Endothelial cell of hepatic sinusoid (primary cell): ENCODE results near the gene CCSER2.
"Not testable (repeated sequence)": the region's sequence is repeated elsewhere in the genome, so short reads cannot be mapped to it uniquely, and the experiment has no call there.

ENCODE experiments used
- in situ Hi-C: cut with HindIII; loops from 2 replicates; pipeline ENCODE4 v1.10.0; 2017; ENCODE audit warnings: low sequenced_read_pairs

CCSER2 gene

DNA sequence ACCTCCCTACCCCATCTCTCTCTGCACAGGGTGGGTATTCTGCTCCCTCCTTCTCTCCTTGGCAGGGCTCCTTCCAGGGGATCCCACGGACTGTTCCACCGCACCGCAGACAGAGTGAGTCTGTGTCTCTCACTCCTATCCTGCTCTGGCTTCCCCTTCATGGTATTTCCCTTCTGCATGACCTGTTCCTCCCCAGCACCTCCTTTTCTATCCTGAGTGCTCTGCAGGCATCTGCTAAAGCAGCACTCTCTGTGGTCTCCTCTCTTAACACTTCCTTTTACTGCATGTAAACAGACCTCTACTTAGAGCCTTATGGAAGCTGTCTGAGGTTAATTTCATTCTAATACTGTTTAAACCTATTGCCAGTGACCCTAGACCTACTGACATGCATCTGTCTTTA is 171.5 kb downstream of the CCSER2 start:
- in situ Hi-C loops: no loop called here

DNA sequence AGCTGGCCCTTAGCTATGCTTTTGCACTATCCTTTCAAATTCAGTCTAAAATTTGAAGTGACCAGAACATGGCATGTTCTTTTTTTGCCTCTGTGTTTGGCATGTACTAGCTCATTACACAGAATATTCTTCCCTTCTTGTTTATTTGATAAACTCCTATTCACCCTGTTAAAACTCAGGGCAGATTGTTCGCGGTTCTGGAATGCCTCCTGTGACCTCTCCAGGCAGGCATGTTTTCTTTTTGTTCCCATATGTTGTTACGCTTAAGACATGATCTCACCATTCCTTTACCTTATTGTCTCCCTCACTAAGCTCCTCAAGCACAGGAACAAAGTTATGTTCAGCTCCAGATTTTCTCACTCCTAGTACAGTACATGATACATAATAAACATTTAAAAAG is 181.7 kb downstream of the CCSER2 start:
- in situ Hi-C loops: loop anchor here (5.0 kb wide), 1 partner anchor 83 kb away; no protein-coding TSS in a partner anchor

DNA sequence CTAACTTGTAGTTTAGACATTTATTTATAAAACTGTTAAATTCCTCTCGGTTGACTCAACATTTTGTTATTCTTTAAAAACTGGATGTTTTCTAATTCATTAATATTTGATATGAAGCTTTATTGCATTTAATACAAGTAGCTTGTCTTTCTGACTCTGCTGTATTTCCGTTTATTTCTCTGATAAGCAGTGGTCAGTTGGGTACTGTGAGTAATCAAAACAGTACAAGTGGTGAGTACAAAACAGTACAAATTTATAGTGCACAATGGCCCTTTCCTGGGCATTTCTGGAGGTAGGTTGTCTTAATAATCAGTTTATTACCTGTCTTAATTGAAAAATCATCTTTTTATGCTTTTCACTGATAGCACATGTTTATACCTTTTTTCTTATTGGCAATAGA is 182.7 kb downstream of the CCSER2 start:
- in situ Hi-C loops: loop anchor here (5.0 kb wide), 1 partner anchor 84 kb away; no protein-coding TSS in a partner anchor

DNA sequence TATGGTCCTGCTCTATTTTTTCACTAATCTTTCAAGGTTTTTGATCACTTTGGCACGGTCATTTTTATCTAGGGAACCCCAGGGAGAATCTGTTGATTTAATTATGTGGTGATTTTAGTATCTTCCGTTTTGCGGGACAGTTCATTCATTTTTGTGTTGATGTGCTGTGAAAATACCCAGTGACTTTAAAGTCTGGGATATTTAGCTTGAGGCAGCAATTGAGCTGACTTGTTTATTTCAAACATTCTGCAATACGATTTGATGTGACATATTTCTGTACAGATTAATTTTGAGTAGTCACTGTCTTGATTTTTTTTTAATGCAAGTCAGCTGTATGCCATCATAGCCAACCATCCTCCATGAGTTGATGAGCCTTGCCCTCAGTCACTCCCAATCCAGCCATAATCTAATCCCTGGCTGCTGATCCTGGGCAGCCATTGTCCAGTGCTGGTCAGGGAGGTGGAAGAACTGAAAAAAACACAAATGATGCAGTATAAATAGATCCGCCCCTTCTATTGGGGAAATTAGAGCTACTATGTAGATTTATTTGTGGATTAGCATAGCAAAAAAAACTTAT is 183.4 kb downstream of the CCSER2 start:
- in situ Hi-C loops: loop anchor here (5.0 kb wide), 1 partner anchor 84 kb away; no protein-coding TSS in a partner anchor

DNA sequence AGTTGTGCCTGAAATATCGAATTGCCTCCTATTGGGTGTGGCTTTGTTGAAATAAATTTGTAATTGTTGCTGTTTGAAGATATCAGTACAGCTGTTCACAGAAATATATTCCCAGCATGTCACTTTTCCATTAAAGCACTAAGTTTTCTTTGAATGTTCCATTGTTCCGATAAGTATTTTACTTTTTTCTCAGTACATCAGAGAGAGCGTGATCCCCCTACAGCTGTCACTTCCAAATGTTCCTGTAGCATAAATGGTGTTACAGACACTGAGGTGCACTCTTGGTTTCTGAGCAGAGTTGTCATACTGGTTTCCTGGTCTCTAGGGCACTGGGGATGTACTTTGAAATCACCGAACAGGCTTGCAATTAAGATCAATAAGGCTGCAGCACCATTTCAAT is 189.2 kb downstream of the CCSER2 start:
- in situ Hi-C loops: no loop called here

DNA sequence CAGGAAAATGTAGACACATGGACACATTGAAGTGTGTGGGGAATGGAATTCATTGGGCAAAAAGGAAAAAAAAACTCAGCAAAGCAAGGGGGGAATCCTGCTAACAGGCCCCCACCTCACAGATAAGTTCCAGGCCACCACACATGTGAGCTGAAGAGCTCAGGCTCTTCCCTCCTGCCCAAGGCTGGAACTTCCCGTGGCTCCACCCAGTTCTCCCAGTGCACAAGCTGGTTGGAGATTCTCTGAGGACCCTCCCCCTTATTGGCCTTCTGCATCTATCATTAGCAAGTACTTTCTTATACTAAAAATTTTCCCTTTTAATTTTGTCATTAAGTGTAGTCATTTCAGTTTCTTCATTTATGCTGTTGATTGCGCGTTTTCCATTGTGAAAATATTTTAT is 190.8 kb downstream of the CCSER2 start:
- in situ Hi-C loops: no loop called here

DNA sequence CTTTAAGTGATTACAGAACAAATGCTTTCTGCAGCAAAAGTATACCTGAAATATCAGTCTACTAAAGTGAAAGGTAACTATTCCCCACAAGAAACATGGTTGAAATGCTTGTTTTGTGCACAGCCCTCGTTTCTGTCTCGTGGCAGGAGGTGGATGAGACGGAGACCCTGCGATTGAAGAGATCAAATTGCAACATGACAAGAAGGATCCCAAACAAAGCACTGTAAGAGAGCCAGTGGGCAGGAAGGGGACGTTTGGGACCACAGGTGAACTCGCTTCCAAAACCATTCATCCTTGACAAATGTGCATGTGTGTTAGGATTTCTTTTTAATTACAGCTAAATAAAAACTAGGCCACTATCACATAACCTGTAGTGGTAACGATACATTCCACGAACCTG is 192.6 kb downstream of the CCSER2 start:
- in situ Hi-C loops: no loop called here

DNA sequence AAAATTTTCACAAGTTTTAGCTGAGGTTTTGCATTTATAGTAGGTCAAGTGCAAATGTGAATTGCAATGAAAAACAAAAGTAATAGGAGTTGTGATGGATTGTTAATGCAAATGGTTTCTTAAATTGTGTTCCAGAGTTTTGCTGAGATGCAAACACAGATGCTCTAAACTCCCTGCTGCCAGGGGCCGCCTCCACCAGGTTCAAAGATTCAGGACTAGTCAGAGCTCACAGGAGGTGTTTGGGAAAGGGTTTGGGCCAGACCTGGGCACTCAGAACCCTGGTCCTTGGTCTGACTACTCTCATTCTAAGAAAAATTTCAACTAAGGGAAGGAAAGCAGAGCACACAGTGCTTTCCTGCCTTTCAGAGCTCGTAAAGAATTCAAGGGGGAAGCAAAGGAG is 193.1 kb downstream of the CCSER2 start:
- in situ Hi-C loops: no loop called here

DNA sequence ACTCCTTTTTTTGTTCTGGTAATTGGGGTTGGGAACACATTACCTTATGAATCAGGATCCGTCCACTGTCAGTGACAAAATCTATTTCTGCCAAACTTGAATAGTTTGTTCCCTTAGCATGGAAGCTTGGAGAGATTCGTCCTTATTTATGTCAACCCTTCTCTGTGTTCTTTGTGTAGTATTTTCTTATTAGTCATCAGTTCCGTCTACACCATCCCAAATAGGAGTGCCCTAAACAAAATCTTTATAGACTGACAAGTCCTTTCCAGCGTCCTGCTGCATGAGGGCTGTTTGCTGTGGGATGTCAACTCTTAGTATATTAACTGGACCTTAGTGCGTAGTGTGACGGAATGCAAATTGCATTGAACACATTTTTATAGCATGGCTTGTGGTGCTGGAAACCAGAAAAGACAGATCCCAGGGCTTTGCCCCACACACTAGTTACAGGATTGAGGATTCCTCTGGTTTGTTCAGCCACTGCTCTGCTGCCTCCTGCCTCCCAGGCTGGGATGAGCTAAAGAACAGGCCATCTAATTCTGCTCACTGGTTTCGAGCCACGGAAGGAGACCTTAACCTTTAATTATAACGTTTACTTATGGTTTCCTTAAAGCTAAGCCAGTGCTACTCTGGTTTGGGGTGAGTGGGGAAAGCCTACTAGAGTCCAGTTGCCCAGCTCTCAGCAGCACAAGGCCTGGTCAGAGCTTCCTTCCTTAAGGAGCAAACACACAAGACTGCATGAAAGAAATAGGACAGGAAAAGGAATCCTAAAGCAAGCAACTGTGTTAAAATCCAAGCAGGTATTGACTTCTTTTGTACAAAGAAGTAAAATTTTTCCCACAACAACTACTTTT is 194.4 kb downstream of the CCSER2 start:
- in situ Hi-C loops: no loop called here

DNA sequence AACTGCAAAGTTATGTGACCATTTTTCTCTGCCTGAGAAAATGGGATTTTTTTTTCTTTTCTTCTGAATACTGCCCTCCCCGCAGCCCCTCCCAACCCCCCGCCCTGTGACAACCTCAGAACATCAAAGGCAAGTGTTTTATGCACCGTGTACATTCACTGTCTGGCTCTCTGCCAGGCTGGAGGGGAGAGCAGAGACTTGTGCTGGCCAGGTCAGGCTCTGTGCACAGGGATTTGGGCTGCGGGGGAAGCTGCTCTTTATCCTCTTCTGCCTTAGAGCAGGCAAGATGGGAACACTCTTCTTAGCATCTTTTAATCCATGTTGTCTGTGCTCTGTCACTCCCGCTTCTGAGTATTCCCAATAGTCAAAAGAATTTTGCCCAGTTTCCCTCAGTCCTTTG is 195.1 kb downstream of the CCSER2 start:
- in situ Hi-C loops: no loop called here

DNA sequence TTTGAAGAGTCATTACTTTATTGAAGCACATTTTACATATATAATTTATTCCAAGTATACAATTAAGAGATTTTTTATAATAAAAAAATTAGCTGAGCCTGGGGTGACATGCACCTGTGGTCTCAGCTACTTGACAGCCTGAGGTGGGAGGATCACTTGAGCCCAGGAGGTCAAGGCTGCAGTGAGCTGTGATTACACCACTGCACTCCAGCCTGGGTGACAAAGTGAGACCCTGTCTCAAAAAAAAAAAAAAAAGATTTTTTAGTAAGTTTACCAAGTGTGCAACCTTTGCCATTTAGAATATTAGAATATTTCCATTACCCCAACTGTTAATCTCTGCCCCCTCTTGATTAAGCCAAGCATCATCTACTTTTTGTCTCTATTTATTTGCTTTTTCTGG is 196.0 kb downstream of the CCSER2 start:
- in situ Hi-C loops: no loop called here

DNA sequence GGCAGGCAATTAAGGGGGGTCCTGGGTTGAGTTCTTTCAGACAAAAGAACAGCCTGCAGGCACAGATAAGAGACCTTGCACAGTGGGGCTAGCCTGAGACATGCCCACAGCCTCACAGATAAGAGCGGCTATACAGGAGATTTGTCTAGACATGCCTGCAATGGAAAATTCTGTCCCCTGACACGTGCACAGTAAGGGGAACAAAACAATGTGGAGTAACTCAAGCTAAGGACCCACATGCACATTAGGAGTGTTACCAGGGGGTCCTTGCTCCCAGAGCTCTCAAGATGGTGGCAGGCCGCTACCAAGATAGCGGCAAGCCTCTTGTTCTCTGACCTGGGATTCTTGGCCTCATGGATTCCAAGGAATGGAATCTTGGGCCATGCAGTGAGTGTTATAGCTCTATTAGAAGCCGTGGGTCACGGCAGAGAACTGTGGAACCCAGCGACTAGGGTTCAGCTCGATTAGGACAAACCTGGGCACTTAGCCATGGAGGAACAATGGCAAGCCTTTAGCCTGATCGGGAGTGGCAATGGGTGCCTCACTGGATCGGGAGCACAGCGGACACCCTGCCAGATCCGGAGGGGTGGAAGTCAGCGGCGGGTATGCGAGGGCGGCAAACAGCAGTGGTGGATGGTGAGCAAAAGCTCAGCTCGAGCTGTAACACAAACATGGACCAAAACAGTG is 196.9 kb downstream of the CCSER2 start:
- in situ Hi-C loops: no loop called here

DNA sequence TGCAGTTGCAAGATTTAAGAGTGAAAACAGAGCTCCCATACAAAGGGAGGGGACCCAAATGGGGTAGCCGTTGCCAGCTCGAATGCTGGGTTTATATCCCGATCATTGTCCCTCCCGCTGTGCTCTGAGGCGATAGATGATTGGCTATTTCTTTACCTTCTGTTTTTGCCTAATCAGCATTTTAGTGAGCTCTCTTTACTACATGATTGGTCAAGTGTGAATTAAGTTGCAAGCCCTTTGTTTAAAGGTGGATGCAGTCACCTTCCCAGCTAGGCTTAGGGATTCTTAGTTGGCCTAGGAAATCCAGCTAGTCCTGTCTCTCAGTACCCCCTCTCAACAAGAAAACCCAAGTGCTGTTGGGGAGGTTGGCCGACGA is 197.4 kb downstream of the CCSER2 start:
- in situ Hi-C loops: not testable (repeated sequence)

DNA sequence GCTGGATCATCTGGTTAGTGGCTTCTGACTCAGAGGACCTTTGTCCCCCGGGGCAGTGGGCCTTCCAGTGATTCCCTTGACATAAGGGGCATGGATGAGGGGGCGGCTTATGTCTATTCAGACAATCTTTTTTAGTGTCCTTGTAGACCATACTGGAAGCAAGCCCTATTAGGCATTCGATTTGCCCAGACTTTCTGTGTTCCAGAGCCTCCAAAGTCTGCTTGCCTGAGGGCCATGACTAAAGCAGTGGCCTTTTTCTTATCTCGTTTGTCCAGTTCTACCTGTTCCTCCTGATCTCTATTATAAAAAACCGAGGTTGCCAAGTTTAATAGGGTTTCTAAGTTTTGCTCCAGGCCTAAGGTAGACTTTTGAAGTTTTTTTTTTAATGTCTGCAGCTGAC is 199.0 kb downstream of the CCSER2 start:
- in situ Hi-C loops: not testable (repeated sequence)

DNA sequence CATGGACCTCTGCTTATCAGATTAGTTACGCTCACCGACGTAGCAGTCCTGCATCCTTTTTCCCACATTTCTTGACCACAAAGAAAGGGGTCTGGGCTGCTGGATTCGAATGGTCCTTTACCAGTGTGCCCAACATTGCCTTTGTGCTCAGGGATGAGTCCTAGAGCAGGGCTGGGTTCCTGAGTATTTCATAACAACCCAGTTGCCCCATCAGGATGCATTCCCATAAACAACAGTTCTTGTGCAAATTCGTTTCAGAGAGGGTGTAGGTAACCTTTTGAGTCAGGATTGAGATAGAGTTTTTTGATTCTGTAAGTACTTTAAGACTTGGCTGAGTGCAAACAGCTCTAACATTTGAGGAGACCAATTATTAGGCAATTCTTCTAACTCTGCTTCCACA is 200.1 kb downstream of the CCSER2 start:
- in situ Hi-C loops: not testable (repeated sequence)

DNA sequence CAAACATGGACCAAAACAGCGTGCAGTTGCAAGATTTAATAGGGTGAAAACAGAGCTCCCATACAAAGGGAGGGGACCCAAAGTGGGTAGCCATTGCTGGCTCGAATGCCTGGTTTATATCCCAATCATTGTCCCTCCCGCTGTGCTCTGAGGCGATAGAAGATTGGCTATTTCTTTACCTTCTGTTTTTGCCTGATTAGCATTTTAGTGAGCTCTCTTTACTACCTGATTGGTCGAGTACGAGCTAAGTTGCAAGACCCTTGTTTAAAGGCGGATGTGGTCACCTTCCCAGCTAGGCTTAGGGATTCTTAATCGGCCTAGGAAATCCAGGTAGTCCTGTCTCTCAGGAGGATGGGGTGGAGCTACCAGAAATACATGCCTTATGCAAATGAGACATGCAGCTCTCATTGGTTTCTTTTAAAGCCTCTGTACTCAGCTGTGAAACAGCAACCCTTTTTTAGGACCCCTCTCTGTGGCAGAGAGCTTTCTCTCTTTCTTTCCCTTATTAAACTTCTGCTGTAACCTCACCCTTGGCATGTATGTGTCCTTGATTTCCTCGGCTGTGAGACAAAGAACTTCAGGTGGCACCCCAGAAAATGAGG is 202.4 kb downstream of the CCSER2 start:
- in situ Hi-C loops: no loop called here

DNA sequence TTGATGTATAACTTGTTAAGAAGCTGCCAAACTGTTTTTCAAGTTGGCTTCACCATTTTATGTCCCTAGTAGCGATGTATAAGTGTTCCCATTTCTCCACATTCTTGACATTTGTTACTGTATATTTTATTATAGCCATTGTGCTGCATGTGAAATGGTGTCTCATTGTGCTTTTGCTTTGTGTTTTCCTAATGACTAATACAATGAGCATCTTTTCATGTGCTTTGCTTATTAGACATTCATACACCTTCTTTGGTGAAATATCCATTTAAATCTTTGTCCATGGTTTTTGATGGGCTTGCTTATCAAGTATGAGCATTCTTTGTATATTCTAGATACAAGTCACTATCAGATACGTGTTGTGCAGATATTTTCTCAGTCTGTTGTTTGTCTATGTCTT is 203.0 kb downstream of the CCSER2 start:
- in situ Hi-C loops: no loop called here

DNA sequence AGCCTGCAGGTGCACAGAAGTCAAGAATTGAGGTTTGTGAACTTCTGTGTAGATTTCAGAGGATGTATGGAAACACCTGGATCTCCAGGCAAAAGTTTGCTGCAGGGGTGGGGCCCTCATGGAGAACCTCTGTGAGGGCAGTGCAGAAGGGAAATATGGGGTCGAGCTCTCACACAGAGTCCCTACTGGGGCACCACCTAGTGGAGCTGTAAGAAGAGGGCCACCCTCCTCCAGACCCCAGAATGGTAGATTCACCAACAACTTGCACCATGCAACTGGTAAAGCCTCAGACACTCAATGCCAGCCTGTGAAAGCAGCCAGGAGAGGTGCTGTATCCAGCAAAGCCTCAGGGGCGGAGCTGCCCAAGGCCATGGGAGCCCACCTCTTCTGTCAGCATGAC is 205.8 kb downstream of the CCSER2 start:
- in situ Hi-C loops: no loop called here

DNA sequence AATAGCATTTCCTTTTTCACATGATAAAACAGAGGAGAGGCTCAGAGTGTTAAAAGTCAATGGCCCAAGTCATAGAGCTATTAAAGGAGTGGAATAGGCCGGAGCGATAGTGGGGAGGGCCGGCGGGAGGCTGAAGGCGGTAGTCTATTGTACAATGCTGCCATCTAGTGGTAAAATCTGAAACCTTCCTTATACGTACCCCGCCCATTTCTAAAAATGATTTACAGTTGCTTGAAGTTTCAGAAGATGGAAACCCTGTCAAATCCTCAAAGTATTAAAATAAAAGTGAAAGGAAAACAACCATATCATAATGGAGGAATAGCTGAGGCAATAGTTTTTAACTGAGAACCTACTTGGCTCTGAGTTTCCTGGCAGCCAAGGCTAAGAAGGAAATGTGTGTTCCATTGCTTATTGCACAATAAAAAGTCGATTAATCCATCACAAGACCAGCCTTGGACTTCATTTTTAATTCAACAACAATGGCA is 209.1 kb downstream of the CCSER2 start:
- in situ Hi-C loops: no loop called here

DNA sequence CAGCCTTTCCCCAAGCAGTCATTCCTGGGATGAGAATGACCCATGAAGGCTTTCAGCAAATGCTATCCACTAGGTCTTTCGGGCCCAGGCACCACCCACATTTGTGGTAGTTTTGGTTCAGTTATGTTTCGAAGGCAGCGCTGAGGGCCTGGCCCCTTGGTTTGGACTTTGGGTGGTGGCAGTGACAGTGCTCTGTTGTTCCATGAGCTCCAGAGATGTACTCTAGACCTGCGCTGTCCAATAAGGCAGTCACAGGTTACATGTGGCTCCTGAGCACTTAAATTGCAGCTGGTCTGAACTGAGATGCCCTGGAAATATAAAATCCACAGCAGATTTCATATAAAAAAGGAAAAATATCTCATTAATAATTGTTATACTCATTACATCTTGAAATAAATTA is 209.6 kb downstream of the CCSER2 start:
- in situ Hi-C loops: no loop called here

DNA sequence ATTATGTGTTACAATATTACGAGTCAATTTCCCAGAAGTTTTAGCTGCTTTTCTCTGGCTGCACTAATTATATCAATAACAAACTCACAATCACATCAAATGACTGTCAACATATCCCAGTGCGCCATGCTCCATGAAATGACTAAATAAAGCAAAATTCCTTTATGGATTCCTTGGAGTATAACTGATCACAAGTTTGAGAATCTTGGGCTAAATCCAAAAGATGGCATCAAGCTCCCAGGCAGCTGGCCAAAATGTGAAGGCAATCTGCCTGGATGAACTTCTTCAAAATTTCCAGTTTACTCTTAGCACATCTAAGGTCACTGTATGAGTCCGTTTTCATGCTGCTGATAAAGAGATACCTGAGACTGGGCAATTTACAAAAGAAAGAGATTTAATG is 210.8 kb downstream of the CCSER2 start:
- in situ Hi-C loops: no loop called here
